HEK293 (cell line): ENCODE measurements around the gene TECR.

Experiments
- CTCF ChIP-seq: fragments of 450-650 bp; formaldehyde crosslinking; IDR thresholded peaks from 2 replicates; pipeline ENCODE4 v1.5.1; 2016; ENCODE audit warnings: missing biosample characterization, missing genetic modification characterization
- HOXC10 ChIP-seq: sonication (generic); formaldehyde crosslinking; IDR thresholded peaks from 2 replicates; pipeline ENCODE4 v1.8.1; 2023; ENCODE audit warnings: mild to moderate bottlenecking, missing genetic modification reagents
- ZNF768 ChIP-seq: fragments of 450-650 bp; formaldehyde crosslinking; IDR thresholded peaks from 2 replicates; pipeline ENCODE4 v1.5.1; 2018; ENCODE audit warnings: missing biosample characterization, mild to moderate bottlenecking, missing genetic modification characterization
- TF ChIP-seq, protein P1 (sequence below): fragments of 450-650 bp; formaldehyde crosslinking; conservative IDR thresholded peaks from 2 replicates; pipeline ENCODE4 v1.5.1; 2016; ENCODE audit warnings: low read depth, missing biosample characterization, missing genetic modification characterization

DNA sequence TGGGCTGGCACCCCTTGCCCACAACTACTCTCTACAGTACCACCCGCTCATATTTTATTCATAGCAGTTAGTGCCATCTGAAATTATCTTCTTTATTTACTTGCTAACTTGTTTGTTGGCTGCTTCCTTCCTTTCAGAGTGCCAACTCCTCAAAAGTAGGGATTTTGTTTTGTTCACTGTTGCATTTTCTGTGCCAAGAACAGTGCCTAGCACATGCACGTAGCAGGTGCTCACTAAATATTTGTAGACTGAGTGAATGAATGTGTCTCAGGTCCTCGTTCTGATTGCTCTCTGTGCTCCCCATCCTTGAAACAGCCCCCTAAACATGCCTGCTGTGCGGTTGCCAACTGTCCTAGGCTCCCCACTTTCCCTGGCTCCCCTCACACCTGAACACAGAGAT is 35.0 kb upstream of the TECR start:
- TF ChIP-seq, protein P1, sequence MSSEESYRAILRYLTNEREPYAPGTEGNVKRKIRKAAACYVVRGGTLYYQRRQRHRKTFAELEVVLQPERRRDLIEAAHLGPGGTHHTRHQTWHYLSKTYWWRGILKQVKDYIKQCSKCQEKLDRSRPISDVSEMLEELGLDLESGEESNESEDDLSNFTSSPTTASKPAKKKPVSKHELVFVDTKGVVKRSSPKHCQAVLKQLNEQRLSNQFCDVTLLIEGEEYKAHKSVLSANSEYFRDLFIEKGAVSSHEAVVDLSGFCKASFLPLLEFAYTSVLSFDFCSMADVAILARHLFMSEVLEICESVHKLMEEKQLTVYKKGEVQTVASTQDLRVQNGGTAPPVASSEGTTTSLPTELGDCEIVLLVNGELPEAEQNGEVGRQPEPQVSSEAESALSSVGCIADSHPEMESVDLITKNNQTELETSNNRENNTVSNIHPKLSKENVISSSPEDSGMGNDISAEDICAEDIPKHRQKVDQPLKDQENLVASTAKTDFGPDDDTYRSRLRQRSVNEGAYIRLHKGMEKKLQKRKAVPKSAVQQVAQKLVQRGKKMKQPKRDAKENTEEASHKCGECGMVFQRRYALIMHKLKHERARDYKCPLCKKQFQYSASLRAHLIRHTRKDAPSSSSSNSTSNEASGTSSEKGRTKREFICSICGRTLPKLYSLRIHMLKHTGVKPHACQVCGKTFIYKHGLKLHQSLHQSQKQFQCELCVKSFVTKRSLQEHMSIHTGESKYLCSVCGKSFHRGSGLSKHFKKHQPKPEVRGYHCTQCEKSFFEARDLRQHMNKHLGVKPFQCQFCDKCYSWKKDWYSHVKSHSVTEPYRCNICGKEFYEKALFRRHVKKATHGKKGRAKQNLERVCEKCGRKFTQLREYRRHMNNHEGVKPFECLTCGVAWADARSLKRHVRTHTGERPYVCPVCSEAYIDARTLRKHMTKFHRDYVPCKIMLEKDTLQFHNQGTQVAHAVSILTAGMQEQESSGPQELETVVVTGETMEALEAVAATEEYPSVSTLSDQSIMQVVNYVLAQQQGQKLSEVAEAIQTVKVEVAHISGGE (tag by site-specific recombination), result no peak
- TF ChIP-seq HOXC10 (CRISPR knock-in tag) (no peak), CTCF (tag by site-specific recombination) (no peak), ZNF768 (tag by site-specific recombination) (no peak)
